Measurements from ENCODE around the gene UMODL1. TPM values are rescaled to one million over a fixed set of nuclear protein-coding genes. Genes with fewer than 3 reads are reported as not detected.

The UMODL1 gene
- total RNA-seq, 2 experiments from 2014 or later: 7.4 to 12.3 TPM

GRCh38 chr21:42098957-42099505 lies 27.9 kb downstream of the UMODL1 start:
- H3K79me2 ChIP-seq (ENCODE audit: insufficient read depth, low read depth, low read length): no peaks in the 10 kb centered on the region
- H3K9me3 ChIP-seq (ENCODE audit: low read length): no peaks in the 10 kb centered on the region
- no peak overlapping the region for H3K4me3 ChIP-seq (ENCODE audit: low read depth, low read length, poor library complexity, severe bottlenecking)
- ChIA-PET POLR2A (interaction anchor here (2.1 kb wide), 1 partner anchor 9 kb away, joined by 6 read pairs; no protein-coding TSS in a partner anchor), CTCF (ENCODE audit: unreplicated experiment) (no interaction called here)
- H3K4me1 ChIP-seq (ENCODE audit: insufficient read depth, low read length, poor library complexity, severe bottlenecking): peaks cover 19% of the 10 kb centered on the region
- intact Hi-C loops (cut with micrococcal nuclease; ENCODE audit: unreplicated experiment): no loop called here
- DNase-seq (ENCODE audit: low spot score): no peak
- no peak overlapping the region for H2AFZ ChIP-seq (ENCODE audit: low read length)
- H3K27ac ChIP-seq (ENCODE audit: low read depth, low read length, poor library complexity, severe bottlenecking): no peak overlapping the region
- TF ChIP-seq EZH2phosphoT487 (IDR thresholded peaks at IDR 0.05; ENCODE audit: borderline replicate concordance, low read depth, low read length) (no peak), CTCF (conservative IDR thresholded peaks at IDR 0.05; ENCODE audit: low read length) (no peak)
- no peaks in the 10 kb centered on the region for H3K9me2 ChIP-seq (ENCODE audit: insufficient read depth, low read length)
- no peaks in the 10 kb centered on the region for H4K20me1 ChIP-seq (ENCODE audit: insufficient read depth, low read length)
- H3K4me2 ChIP-seq (ENCODE audit: low read length): no peak overlapping the region
- no peaks in the 10 kb centered on the region for H3K36me3 ChIP-seq (ENCODE audit: insufficient read depth, low read length)
- BruUV-seq (replicated peaks): no TSS peak

- no peaks in the 10 kb centered on the region for H3K79me2 ChIP-seq (ENCODE audit: insufficient read depth, low read depth, low read length)
- no peaks in the 10 kb centered on the region for H3K9me2 ChIP-seq (ENCODE audit: insufficient read depth, low read length)
- H4K20me1 ChIP-seq (ENCODE audit: insufficient read depth, low read length): no peaks in the 10 kb centered on the region
- BruUV-seq (replicated peaks): no TSS peak
- intact Hi-C loops (cut with micrococcal nuclease; ENCODE audit: unreplicated experiment): no loop called here
- peak overlapping the region; percentile 14; the same call in 1 of the 2 replicates for H3K4me2 ChIP-seq (ENCODE audit: low read length)
- no peak overlapping the region for H3K27ac ChIP-seq (ENCODE audit: low read depth, low read length, poor library complexity, severe bottlenecking)
- no peaks in the 10 kb centered on the region for H3K9me3 ChIP-seq (ENCODE audit: low read length)
- no peak for DNase-seq (ENCODE audit: low spot score)
- H3K4me1 ChIP-seq (ENCODE audit: insufficient read depth, low read length, poor library complexity, severe bottlenecking): peaks cover 22% of the 10 kb centered on the region
- ChIA-PET POLR2A (interaction anchor here (1.0 kb wide), 1 partner anchor 28 kb away, joined by 3 read pairs; no protein-coding TSS in a partner anchor), CTCF (ENCODE audit: unreplicated experiment) (no interaction called here)
- H2AFZ ChIP-seq (ENCODE audit: low read length): 0 out of 2 replicates have a peak overlapping the region, but pooled peaks have one; percentile 5
- H3K36me3 ChIP-seq (ENCODE audit: insufficient read depth, low read length): no peaks in the 10 kb centered on the region
- no peak for TF ChIP-seq CTCF (conservative IDR thresholded peaks at IDR 0.05; ENCODE audit: low read length)
- no peak for TF ChIP-seq EZH2phosphoT487 (IDR thresholded peaks at IDR 0.05; ENCODE audit: borderline replicate concordance, low read depth, low read length)
- H3K4me3 ChIP-seq (ENCODE audit: low read depth, low read length, poor library complexity, severe bottlenecking): no peak overlapping the region
These were observed 30.1 kb downstream of the UMODL1 start for GRCh38 chr21:42101246-42101645.

GRCh38 chr21:42102076-42102475 lies 31.0 kb downstream of the UMODL1 start:
- Histone ChIP-seq H3K9me2 (ENCODE audit: insufficient read depth, low read length) (no peaks in the 10 kb centered on the region), H2AFZ (ENCODE audit: low read length) (0 out of 2 replicates have a peak overlapping the region, but pooled peaks have one; percentile 5), H4K20me1 (ENCODE audit: insufficient read depth, low read length) (no peaks in the 10 kb centered on the region), H3K36me3 (ENCODE audit: insufficient read depth, low read length) (no peaks in the 10 kb centered on the region), H3K27ac (ENCODE audit: low read depth, low read length, poor library complexity, severe bottlenecking) (no peak overlapping the region), H3K79me2 (ENCODE audit: insufficient read depth, low read depth, low read length) (no peaks in the 10 kb centered on the region), H3K4me3 (ENCODE audit: low read depth, low read length, poor library complexity, severe bottlenecking) (no peak overlapping the region), H3K4me2 (ENCODE audit: low read length) (peak overlapping the region; percentile 14), H3K9me3 (ENCODE audit: low read length) (no peaks in the 10 kb centered on the region), H3K4me1 (ENCODE audit: insufficient read depth, low read length, poor library complexity, severe bottlenecking) (peaks cover 25% of the 10 kb centered on the region)
- POLR2A ChIA-PET: interaction anchor here (1.0 kb wide), 1 partner anchor 28 kb away, joined by 3 read pairs; no protein-coding TSS in a partner anchor
- intact Hi-C loops (cut with micrococcal nuclease; ENCODE audit: unreplicated experiment): no loop called here
- CTCF ChIA-PET (ENCODE audit: unreplicated experiment): no interaction called here
- TF ChIP-seq CTCF (conservative IDR thresholded peaks at IDR 0.05; ENCODE audit: low read length) (no peak), EZH2phosphoT487 (IDR thresholded peaks at IDR 0.05; ENCODE audit: borderline replicate concordance, low read depth, low read length) (no peak)
- no TSS peak for BruUV-seq (replicated peaks)
- no peak for DNase-seq (ENCODE audit: low spot score)

Measured in OCI-LY7 (cell line).